ENCODE data around the gene FARP2. TPM values are rescaled to one million over a fixed set of nuclear protein-coding genes. Genes with fewer than 3 reads are reported as not detected.

FARP2 gene
- total and polyA plus RNA-seq, 2 of the 13 experiments (the other 11 are each of a cell fraction or from before 2014, with no cell fraction given), result 28.0 to 45.4 TPM

GRCh38 chr2:241315093-241315878 is 40.8 kb upstream of the FARP2 start, which contains the start of gene HDLBP (continued):
- TF ChIP-seq ZSCAN9 (CRISPR knock-in tag; IDR thresholded peaks at IDR 0.05; ENCODE audit: borderline replicate concordance) (peak; percentile 83; the same call in 1 of the 2 replicates), RCOR2 (CRISPR knock-in tag; IDR thresholded peaks at IDR 0.05) (no peak), FOXO1 (CRISPR knock-in tag; IDR thresholded peaks at IDR 0.05) (peak; percentile 55), ZKSCAN5 (CRISPR knock-in tag; IDR thresholded peaks at IDR 0.05) (no peak), ZNF543 (CRISPR knock-in tag; IDR thresholded peaks at IDR 0.05) (peak; percentile 90; the same call in 1 of the 2 replicates), HHEX (CRISPR knock-in tag; IDR thresholded peaks at IDR 0.05) (no peak), ZBTB42 (CRISPR knock-in tag; IDR thresholded peaks at IDR 0.05) (peak; percentile 86), EP300 (IDR thresholded peaks at IDR 0.05; ENCODE audit: low read depth in 2 of 2, low read length in 2 of 2) (peak in 1 of 2 experiments; percentile 36; a peak in 3 of 4 replicates), EP300 (CRISPR knock-in tag; IDR thresholded peaks at IDR 0.05; ENCODE audit: borderline replicate concordance) (peak; percentile 12; the same call in 1 of the 2 replicates), ETV5 (CRISPR knock-in tag; IDR thresholded peaks at IDR 0.05; ENCODE audit: borderline replicate concordance) (peak; percentile 77), ZNF430 (CRISPR knock-in tag; IDR thresholded peaks at IDR 0.05) (no peak), ZMAT3 (CRISPR knock-in tag; conservative IDR thresholded peaks at IDR 0.05) (no peak; the same call in 1 of the 2 replicates), NRL (CRISPR knock-in tag; IDR thresholded peaks at IDR 0.05; ENCODE audit: borderline replicate concordance) (no peak; the same call in 1 of the 2 replicates), NFIB (CRISPR knock-in tag; IDR thresholded peaks at IDR 0.05; ENCODE audit: borderline replicate concordance) (no peak), IRF2 (CRISPR knock-in tag; IDR thresholded peaks at IDR 0.05) (peak; percentile 94), E2F5 (CRISPR knock-in tag; conservative IDR thresholded peaks at IDR 0.05) (peak; percentile 94), KMT2B (CRISPR knock-in tag; IDR thresholded peaks at IDR 0.05) (peak; percentile 92; the same call in 1 of the 2 replicates), ATF3 (CRISPR knock-in tag; IDR thresholded peaks at IDR 0.05) (peak; percentile 59), ZFP41 (CRISPR knock-in tag; IDR thresholded peaks at IDR 0.05; ENCODE audit: borderline replicate concordance) (no peak), ZSCAN5A (CRISPR knock-in tag; IDR thresholded peaks at IDR 0.05; ENCODE audit: borderline replicate concordance) (peak; percentile 85; the same call in 1 of the 2 replicates), ZNF451 (CRISPR knock-in tag; IDR thresholded peaks at IDR 0.05) (peak; percentile 33; the same call in 1 of the 2 replicates), HNRNPK (IDR thresholded peaks at IDR 0.05; ENCODE audit: low read depth, low read length, poor library complexity, severe bottlenecking) (no peak), ZBTB10 (CRISPR knock-in tag; IDR thresholded peaks at IDR 0.05; ENCODE audit: borderline replicate concordance) (peak; percentile 82; the same call in 1 of the 2 replicates), KLF11 (CRISPR knock-in tag; IDR thresholded peaks at IDR 0.05) (peak; percentile 91; the same call in 1 of the 2 replicates), AKAP8 (CRISPR knock-in tag; IDR thresholded peaks at IDR 0.05) (peak; percentile 66)

Data from HepG2 (cell line).